22Rv1 (cell line): ENCODE results near the gene ABCC4.

Source experiments
- ZFX ChIP-seq: fragments of 450-650 bp; IDR thresholded peaks from 2 replicates; pipeline ENCODE4 v1.6.1; 2017; ENCODE audit warnings: antibody characterized with exemption, borderline replicate concordance
- TF ChIP-seq, protein P1 (sequence below): fragments of 450-650 bp; IDR thresholded peaks from 2 replicates; pipeline ENCODE4 v1.5.1; 2017; ENCODE audit warnings: mild to moderate bottlenecking

DNA sequence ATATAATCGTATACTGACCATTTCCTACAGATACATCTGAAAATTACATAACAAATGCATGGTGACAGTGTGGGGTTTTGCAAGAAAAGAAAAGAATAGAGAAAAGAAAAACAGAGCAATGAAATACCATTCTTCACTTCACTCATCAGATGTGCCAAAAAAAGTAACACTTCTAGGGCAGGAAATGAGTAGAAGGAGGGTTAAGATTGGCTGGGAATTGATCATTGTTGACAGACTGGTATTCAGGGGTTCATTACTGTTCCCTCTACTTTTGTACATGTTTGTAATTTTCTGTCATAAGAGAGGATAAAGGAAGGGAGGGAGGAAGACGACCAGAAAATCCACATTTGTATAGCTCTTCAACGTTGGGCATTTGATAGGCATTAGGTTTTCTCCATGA is 31.5 kb downstream of the ABCC4 start:
- TF ChIP-seq, protein P1, sequence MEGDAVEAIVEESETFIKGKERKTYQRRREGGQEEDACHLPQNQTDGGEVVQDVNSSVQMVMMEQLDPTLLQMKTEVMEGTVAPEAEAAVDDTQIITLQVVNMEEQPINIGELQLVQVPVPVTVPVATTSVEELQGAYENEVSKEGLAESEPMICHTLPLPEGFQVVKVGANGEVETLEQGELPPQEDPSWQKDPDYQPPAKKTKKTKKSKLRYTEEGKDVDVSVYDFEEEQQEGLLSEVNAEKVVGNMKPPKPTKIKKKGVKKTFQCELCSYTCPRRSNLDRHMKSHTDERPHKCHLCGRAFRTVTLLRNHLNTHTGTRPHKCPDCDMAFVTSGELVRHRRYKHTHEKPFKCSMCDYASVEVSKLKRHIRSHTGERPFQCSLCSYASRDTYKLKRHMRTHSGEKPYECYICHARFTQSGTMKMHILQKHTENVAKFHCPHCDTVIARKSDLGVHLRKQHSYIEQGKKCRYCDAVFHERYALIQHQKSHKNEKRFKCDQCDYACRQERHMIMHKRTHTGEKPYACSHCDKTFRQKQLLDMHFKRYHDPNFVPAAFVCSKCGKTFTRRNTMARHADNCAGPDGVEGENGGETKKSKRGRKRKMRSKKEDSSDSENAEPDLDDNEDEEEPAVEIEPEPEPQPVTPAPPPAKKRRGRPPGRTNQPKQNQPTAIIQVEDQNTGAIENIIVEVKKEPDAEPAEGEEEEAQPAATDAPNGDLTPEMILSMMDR, result no peak
- no peak for TF ChIP-seq ZFX
